Trophoblast cell (in vitro differentiated cells and primary cell): ENCODE data around the gene LVRN.
"Not testable (repeated sequence)": the region's sequence is repeated elsewhere in the genome, so short reads cannot be mapped to it uniquely, and the experiment has no call there.

Experiments used
- DNase-seq, 2 donors: peaks; one replicate each; pipeline ENCODE4 v3.0.0-alpha.2; 2016
- H2AFZ ChIP-seq: 2 replicates; pipeline ENCODE4 v1.6.1; 2013; ENCODE audit warnings: low read length, moderate library complexity, mild to moderate bottlenecking; ENCODE audit not compliant: insufficient read depth, poor library complexity
- H2AK5ac ChIP-seq: 2 replicates; pipeline ENCODE4 v1.6.1; 2013; ENCODE audit warnings: mild to moderate bottlenecking, low read length
- H2BK120ac ChIP-seq: 2 replicates; pipeline ENCODE4 v1.6.1; 2013; ENCODE audit warnings: low read length, mild to moderate bottlenecking, moderate library complexity; ENCODE audit not compliant: insufficient read depth, poor library complexity
- H2BK12ac ChIP-seq: 2 replicates; pipeline ENCODE4 v1.6.1; 2013; ENCODE audit warnings: mild to moderate bottlenecking, low read length, moderate library complexity
- H2BK5ac ChIP-seq: 2 replicates; pipeline ENCODE4 v1.6.1; 2013; ENCODE audit warnings: low read length, low read depth, moderate library complexity, mild to moderate bottlenecking; ENCODE audit not compliant: poor library complexity
- H3K14ac ChIP-seq: 2 replicates; pipeline ENCODE4 v1.6.1; 2013; ENCODE audit warnings: mild to moderate bottlenecking, low read length
- H3K18ac ChIP-seq: 2 replicates; pipeline ENCODE4 v1.6.1; 2013; ENCODE audit warnings: mild to moderate bottlenecking, low read length
- H3K23ac ChIP-seq: 2 replicates; pipeline ENCODE4 v1.6.1; 2013; ENCODE audit warnings: low read length
- H3K27ac ChIP-seq: 2 replicates; pipeline ENCODE4 v1.5.1; 2013; ENCODE audit warnings: low read depth, mild to moderate bottlenecking, inconsistent platforms, low read length, moderate library complexity
- H3K27me3 ChIP-seq: 2 replicates; pipeline ENCODE4 v1.6.1; 2013; ENCODE audit warnings: inconsistent platforms, mild to moderate bottlenecking, low read length, moderate library complexity; ENCODE audit not compliant: insufficient read depth
- H3K36me3 ChIP-seq, 2 experiments: 1 replicate in 1 of 2; 2 replicates in 1 of 2; pipeline ENCODE4 v1.6.1; 2013; ENCODE audit warnings: low read length in 2 of 2, mild to moderate bottlenecking in 2 of 2, moderate library complexity in 1 of 2; ENCODE audit not compliant: insufficient read depth in 2 of 2, control insufficient read depth in 1 of 2
- H3K4ac ChIP-seq: 2 replicates; pipeline ENCODE4 v1.6.1; 2013; ENCODE audit warnings: low read depth, mild to moderate bottlenecking, low read length, moderate library complexity
- H3K4me1 ChIP-seq, 2 experiments: 1 replicate in 1 of 2; 2 replicates in 1 of 2; pipeline ENCODE4 v1.6.1; 2013; ENCODE audit warnings: low read length in 2 of 2, mild to moderate bottlenecking in 2 of 2, moderate library complexity in 1 of 2; ENCODE audit not compliant: insufficient read depth in 2 of 2, control insufficient read depth in 1 of 2
- H3K4me2 ChIP-seq: 2 replicates; pipeline ENCODE4 v1.6.1; 2013; ENCODE audit warnings: inconsistent platforms, mild to moderate bottlenecking, low read length, moderate library complexity
- H3K4me3 ChIP-seq: 2 replicates; pipeline ENCODE4 v1.5.1; 2013; ENCODE audit warnings: mild to moderate bottlenecking, low read depth, low read length, inconsistent platforms
- H3K79me1 ChIP-seq: one replicate; pipeline ENCODE4 v1.6.1; 2013; ENCODE audit warnings: low read length
- H3K79me2 ChIP-seq: 2 replicates; pipeline ENCODE4 v1.6.1; 2013; ENCODE audit warnings: low read length, mild to moderate bottlenecking; ENCODE audit not compliant: control insufficient read depth, insufficient read depth, poor library complexity
- H3K9ac ChIP-seq: 2 replicates; pipeline ENCODE4 v1.6.1; 2013; ENCODE audit warnings: mild to moderate bottlenecking, low read length
- H3K9me3 ChIP-seq: 2 replicates; pipeline ENCODE4 v1.6.1; 2013; ENCODE audit warnings: low read depth, mild to moderate bottlenecking, control low read depth, inconsistent platforms, low read length; ENCODE audit not compliant: insufficient read depth
- H4K12ac ChIP-seq: 2 replicates; pipeline ENCODE4 v1.6.1; 2013; ENCODE audit warnings: low read depth, mild to moderate bottlenecking, low read length, moderate library complexity
- H4K8ac ChIP-seq: 2 replicates; pipeline ENCODE4 v1.6.1; 2013; ENCODE audit warnings: low read depth, mild to moderate bottlenecking, low read length, moderate library complexity
- H4K91ac ChIP-seq: one replicate; pipeline ENCODE4 v1.6.1; 2013; ENCODE audit warnings: low read depth, mild to moderate bottlenecking, low read length, moderate library complexity
- WGBS: extraction: QIAGEN DNeasy Blood & Tissue Kit; methylation state at CpG from one replicate; pipeline ENCODE4 v1.1.7; 2013; ENCODE audit warnings: missing lambda C conversion rate; ENCODE audit not compliant: insufficient read length, insufficient coverage; ENCODE audit errors: extremely low coverage; 5-methylcytosine and 5-hydroxymethylcytosine counted together

LVRN gene

GRCh38 chr5:115928578-115929407 is 33.5 kb upstream of the LVRN start:
- not testable (repeated sequence) for H3K4ac ChIP-seq, H3K79me2 ChIP-seq, H4K91ac ChIP-seq, H3K4me2 ChIP-seq, H3K9ac ChIP-seq, H2BK5ac ChIP-seq, H4K12ac ChIP-seq, H2AFZ ChIP-seq, H3K14ac ChIP-seq, H3K9me3 ChIP-seq, H2AK5ac ChIP-seq, H3K27ac ChIP-seq, H3K4me1 ChIP-seq, H4K8ac ChIP-seq, H3K36me3 ChIP-seq, H3K23ac ChIP-seq, H2BK12ac ChIP-seq, H3K79me1 ChIP-seq, H3K27me3 ChIP-seq, H3K4me3 ChIP-seq, H3K18ac ChIP-seq, H2BK120ac ChIP-seq
- WGBS, result no CpG with 5 or more reads among the region's 12 CpGs
- peak; percentile 78 to 92 for DNase-seq

GRCh38 chr5:115930171-115930570 is 32.1 kb upstream of the LVRN start:
- H3K9ac ChIP-seq, H2BK12ac ChIP-seq, H4K12ac ChIP-seq, H3K14ac ChIP-seq, H3K27ac ChIP-seq, H3K79me2 ChIP-seq, H3K23ac ChIP-seq, H2BK120ac ChIP-seq, H4K8ac ChIP-seq, H2AFZ ChIP-seq, H3K4me2 ChIP-seq, H3K79me1 ChIP-seq, H2BK5ac ChIP-seq, H3K27me3 ChIP-seq, H3K4ac ChIP-seq, H2AK5ac ChIP-seq, H3K9me3 ChIP-seq, H3K4me1 ChIP-seq, H4K91ac ChIP-seq, H3K36me3 ChIP-seq, H3K18ac ChIP-seq, H3K4me3 ChIP-seq: not testable (repeated sequence)
- no CpG with 5 or more reads among the region's 17 CpGs for WGBS
- DNase-seq, result peak; percentile 94 to 97

GRCh38 chr5:115930630-115931337 is 31.5 kb upstream of the LVRN start:
- H2AFZ ChIP-seq, result no peak overlapping the region
- H4K91ac ChIP-seq, result no peak overlapping the region
- no peak overlapping the region for H2AK5ac ChIP-seq
- no peaks in the 10 kb centered on the region for H3K79me2 ChIP-seq
- no peak overlapping the region for H3K14ac ChIP-seq
- no peaks in the 10 kb centered on the region for H3K9me3 ChIP-seq
- no peak overlapping the region for H2BK5ac ChIP-seq
- no peak overlapping the region for H3K4ac ChIP-seq
- H2BK12ac ChIP-seq, result no peak overlapping the region
- H3K27ac ChIP-seq, result peak overlapping the region; percentile 73
- H3K23ac ChIP-seq, result no peak overlapping the region
- H4K12ac ChIP-seq, result no peak overlapping the region
- no peak overlapping the region for H2BK120ac ChIP-seq
- H3K36me3 ChIP-seq, result no peaks in the 10 kb centered on the region
- H3K4me1 ChIP-seq, result no peaks in the 10 kb centered on the region
- H3K27me3 ChIP-seq, result no peaks in the 10 kb centered on the region
- H3K4me3 ChIP-seq, result no peak overlapping the region
- DNase-seq, result peak; percentile 50 to 70
- H3K18ac ChIP-seq, result no peak overlapping the region
- no peak overlapping the region for H3K4me2 ChIP-seq
- WGBS, result no CpG with 5 or more reads among the region's 4 CpGs
- peaks cover 1% of the 10 kb centered on the region for H3K79me1 ChIP-seq
- no peak overlapping the region for H3K9ac ChIP-seq
- H4K8ac ChIP-seq, result no peak overlapping the region

DNA sequence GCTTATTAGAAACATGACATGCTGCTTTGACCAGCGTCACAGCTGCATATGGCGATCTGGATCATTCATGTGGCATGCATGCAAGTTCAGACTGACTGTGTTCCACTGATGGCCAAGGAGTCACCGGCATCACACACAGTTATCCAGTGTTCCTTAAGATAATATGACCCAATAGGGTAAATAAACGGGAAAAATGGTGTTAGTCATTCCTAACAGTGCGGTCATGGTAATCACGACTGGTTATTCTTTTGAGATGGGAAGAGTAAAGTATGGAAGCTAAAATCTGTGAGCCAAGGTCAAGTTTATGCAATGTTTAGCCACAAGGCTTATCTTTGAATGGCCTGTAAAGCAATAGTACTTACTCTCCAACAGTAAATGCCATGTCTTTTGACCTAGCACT is 29.3 kb upstream of the LVRN start:
- no CpG with 5 or more reads among the region's 6 CpGs for WGBS
- no peak overlapping the region for H4K12ac ChIP-seq
- DNase-seq, result peak; percentile 67 to 73

More for the DNA sequence above, 29.3 kb upstream of the LVRN start:
- H3K79me2 ChIP-seq, result no peaks in the 10 kb centered on the region
- H3K23ac ChIP-seq, result no peak overlapping the region
- H3K9ac ChIP-seq, result no peak overlapping the region
- no peak overlapping the region for H2BK120ac ChIP-seq
- H3K18ac ChIP-seq, result no peak overlapping the region
- H3K4me1 ChIP-seq, result no peaks in the 10 kb centered on the region
- H3K4me3 ChIP-seq, result no peak overlapping the region
- H2BK5ac ChIP-seq, result no peak overlapping the region
- H3K4me2 ChIP-seq, result no peak overlapping the region
- H4K91ac ChIP-seq, result no peak overlapping the region
- no peak overlapping the region for H3K14ac ChIP-seq
- no peak overlapping the region for H4K8ac ChIP-seq
- peaks cover 1% of the 10 kb centered on the region for H3K79me1 ChIP-seq
- H2AFZ ChIP-seq, result no peak overlapping the region
- H2AK5ac ChIP-seq, result no peak overlapping the region
- H2BK12ac ChIP-seq, result no peak overlapping the region
- no peak overlapping the region for H3K4ac ChIP-seq
- no peaks in the 10 kb centered on the region for H3K27me3 ChIP-seq
- no peaks in the 10 kb centered on the region for H3K36me3 ChIP-seq
- H3K9me3 ChIP-seq, result no peaks in the 10 kb centered on the region
- no peak overlapping the region for H3K27ac ChIP-seq
